Pancreas (tissue), 10 donors: ENCODE data around the gene NEIL3. TPM values are rescaled to one million over a fixed set of nuclear protein-coding genes. Genes with fewer than 3 reads are reported as not detected.

Source experiments
- ATAC-seq, 4 donors: fragments of 200-7000 bp; cut with Tn5 transposase; one replicate each; pipeline versions ENCODE4 v1.8.0 to v1.9.1; 2020; ENCODE audit warnings: mild to moderate bottlenecking in 4 of 4, moderate library complexity in 4 of 4
- DNase-seq, 6 donors: peaks; one replicate each; pipeline ENCODE4 v3.0.0-alpha.2; 2020
- FAIRE-seq: peaks from 2 replicates; lab custom pipeline; 2012; peaks lifted over from hg19 to GRCh38; lab: Jason Lieb, UNC
- H3K27ac ChIP-seq, 4 donors: fragments of 200-600 bp; sonication (generic); 1 replicate in 3 of 4; 2 replicates in 1 of 4; pipeline versions ENCODE4 v1.5.0 to v1.8.0; 2020
- H3K27me3 ChIP-seq, 4 donors: fragments of 200-600 bp; one replicate each; pipeline ENCODE4 v1.8.0; 2021
- H3K36me3 ChIP-seq, 3 donors: fragments of 200-600 bp; sonication (generic) in 1 of 3; one replicate each; pipeline versions ENCODE4 v1.5.0 to v1.8.0; 2020 to 2021
- H3K4me1 ChIP-seq, 3 donors: fragments of 200-600 bp; one replicate each; pipeline ENCODE4 v1.8.0; 2021
- H3K4me3 ChIP-seq, 4 donors: fragments of 200-600 bp; sonication (generic) in 2 of 4; one replicate each; pipeline versions ENCODE4 v1.5.0 to v1.8.0; 2020 to 2021
- H3K9me3 ChIP-seq, 4 donors: fragments of 200-600 bp; one replicate each; pipeline ENCODE4 v1.8.0; 2021
- WGBS, 2 donors: extraction: QIAGEN DNeasy Blood & Tissue Kit; methylation state at CpG; one replicate each; pipeline ENCODE4 v1.1.7; 2013; 5-methylcytosine and 5-hydroxymethylcytosine counted together
- intact Hi-C, 3 donors: fragments of 100-400 bp; cut with DNase I; formaldehyde crosslinking; loops; one replicate each; pipeline versions ENCODE4 v1.11.1 to v1.14.2; 2022
- polyA plus RNA-seq, 2 donors: library from polyadenylated mRNA; stranded (reverse); fragments of 200-250 nt; gene quantifications; one replicate each; pipeline ENCODE4 v1.2.3, GENCODE V29; 2013
- total RNA-seq, 6 donors: library from RNA; stranded (reverse); fragmentation: NEBNext Ultra II Directional in 4 of 6; extraction: Animal tissue kit (Norgen Biotek cat#: 25700) in 4 of 6; gene quantifications; one replicate each; pipeline versions ENCODE4 v1.2.1 to v1.2.4, GENCODE V29; 2021 to 2023
- TF ChIP-seq, protein P1 (sequence below), 4 donors: fragments of 200-600 bp; sonication (generic) in 3 of 4; IDR thresholded peaks; one replicate each; pipeline versions ENCODE4 v1.5.0 to v1.8.0; 2021; ENCODE audit warnings: antibody characterized with exemption in 4 of 4
- donor health status: healthy with polysubstance abuse.
- donor health status: DM: no; HTN: no; CAD: no; lungs with moderate emphysema.
- donor health status: DM: no; HTN: no; CAD: no.
- donor health status: control.
- donor health status: control.
- donor health status: Bipolar disorder and iron deficiency.
- donor health status: DM: yes; HTN: yes; CAD: no.
- donor health status: DM: no; HTN: no; CAD: no.
- donor health status: DM: no; HTN: no; CAD: no.
- donor health status: DM: yes; HTN: yes; CAD: no.

The NEIL3 gene
- total and polyA plus RNA-seq, 8 donors, result 0.09 to 0.25 (median 0.18) TPM; not detected in 5

DNA sequence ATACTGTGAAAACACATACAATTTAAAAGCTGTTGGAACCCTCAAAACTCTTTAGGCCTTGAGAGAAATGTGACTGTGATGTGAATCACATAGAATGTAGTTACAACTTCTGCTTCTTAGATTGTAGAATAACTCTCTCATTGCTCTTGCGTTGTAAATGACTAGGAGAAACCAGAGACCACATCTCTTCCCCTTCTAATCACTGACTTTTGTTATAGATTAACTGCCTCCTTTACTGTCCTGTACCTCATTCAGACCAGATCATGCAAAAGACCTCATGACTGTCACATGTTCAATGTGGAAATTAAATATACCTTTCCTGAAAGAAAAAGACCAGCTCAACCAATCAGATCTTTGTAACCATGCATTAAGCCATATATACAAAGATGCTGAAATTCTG, 43.2 kb upstream of the NEIL3 start:
- no peak for ATAC-seq
- WGBS, 2 donors, result 83 to 85% methylated on average over 1 of the region's 1 CpG
- Histone ChIP-seq H3K4me3 (no peak overlapping the region), H3K9me3 (no peaks in the 10 kb centered on the region), H3K27ac (no peak overlapping the region), H3K36me3 (no peaks in the 10 kb centered on the region), H3K4me1 (no peaks in the 10 kb centered on the region), H3K27me3 (no peaks in the 10 kb centered on the region)
- TF ChIP-seq, protein P1, sequence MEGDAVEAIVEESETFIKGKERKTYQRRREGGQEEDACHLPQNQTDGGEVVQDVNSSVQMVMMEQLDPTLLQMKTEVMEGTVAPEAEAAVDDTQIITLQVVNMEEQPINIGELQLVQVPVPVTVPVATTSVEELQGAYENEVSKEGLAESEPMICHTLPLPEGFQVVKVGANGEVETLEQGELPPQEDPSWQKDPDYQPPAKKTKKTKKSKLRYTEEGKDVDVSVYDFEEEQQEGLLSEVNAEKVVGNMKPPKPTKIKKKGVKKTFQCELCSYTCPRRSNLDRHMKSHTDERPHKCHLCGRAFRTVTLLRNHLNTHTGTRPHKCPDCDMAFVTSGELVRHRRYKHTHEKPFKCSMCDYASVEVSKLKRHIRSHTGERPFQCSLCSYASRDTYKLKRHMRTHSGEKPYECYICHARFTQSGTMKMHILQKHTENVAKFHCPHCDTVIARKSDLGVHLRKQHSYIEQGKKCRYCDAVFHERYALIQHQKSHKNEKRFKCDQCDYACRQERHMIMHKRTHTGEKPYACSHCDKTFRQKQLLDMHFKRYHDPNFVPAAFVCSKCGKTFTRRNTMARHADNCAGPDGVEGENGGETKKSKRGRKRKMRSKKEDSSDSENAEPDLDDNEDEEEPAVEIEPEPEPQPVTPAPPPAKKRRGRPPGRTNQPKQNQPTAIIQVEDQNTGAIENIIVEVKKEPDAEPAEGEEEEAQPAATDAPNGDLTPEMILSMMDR (IDR thresholded peaks at IDR 0.05), result no peak
- FAIRE-seq, result no peak
- no peak for DNase-seq
- intact Hi-C loops, result no loop called here

DNA sequence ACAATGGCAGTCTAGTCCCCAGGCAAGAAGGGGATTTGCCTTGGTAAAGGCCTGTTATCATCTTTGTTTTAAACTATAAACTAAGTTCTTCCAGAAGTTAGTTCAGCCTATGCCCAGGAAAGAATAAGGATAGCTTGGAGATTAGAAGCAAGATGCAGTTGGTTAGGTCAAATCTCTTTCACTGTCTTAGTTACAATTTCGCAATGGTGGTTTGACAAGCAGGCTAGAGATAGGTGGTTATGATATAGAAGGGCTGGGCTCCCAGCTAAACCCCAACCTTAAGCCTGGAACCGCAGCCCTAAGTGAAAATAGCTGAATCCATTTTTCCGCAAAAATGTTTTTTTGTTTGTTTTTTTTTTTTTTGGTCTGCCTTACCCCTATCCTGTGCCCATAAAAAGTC, 41.8 kb upstream of the NEIL3 start:
- Histone ChIP-seq H3K4me1 (no peaks in the 10 kb centered on the region), H3K9me3 (no peaks in the 10 kb centered on the region), H3K36me3 (no peaks in the 10 kb centered on the region), H3K27me3 (no peaks in the 10 kb centered on the region), H3K27ac (no peak overlapping the region), H3K4me3 (no peak overlapping the region)
- FAIRE-seq (no peak), DNase-seq (no peak), ATAC-seq (no peak)
- intact Hi-C loops, result no loop called here
- TF ChIP-seq, protein P1 (IDR thresholded peaks at IDR 0.05), result no peak
- WGBS, 2 donors, result 69 to 78% methylated on average over 3 of the region's 3 CpGs

DNA sequence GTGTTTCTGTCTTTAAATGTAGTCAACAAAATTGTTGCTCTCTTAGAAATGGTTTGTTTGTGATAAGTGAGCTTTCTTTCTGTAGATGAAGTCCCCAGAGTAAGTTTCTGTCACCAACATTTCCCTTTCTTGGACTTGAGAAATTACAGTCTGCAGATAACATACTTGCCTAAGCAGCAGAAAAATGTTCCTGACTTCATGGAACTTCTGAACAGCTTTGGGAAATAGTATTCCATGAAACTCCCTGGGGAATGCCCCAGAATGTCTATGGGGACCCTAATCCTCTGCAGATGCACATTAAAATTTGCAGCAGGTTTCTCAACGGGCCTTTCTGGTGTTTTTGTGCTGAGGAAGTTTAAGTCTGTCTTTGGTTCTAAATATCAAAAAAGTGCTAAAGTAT, 38.6 kb upstream of the NEIL3 start:
- WGBS, 2 donors, result 65% methylated on average over 1 of the region's 1 CpG
- TF ChIP-seq, protein P1 (IDR thresholded peaks at IDR 0.05), result no peak
- H3K27me3 ChIP-seq, result no peaks in the 10 kb centered on the region
- FAIRE-seq (no peak), DNase-seq (no peak), ATAC-seq (no peak)
- H3K36me3 ChIP-seq, result no peaks in the 10 kb centered on the region
- H3K9me3 ChIP-seq, result no peaks in the 10 kb centered on the region
- no peaks in the 10 kb centered on the region for H3K4me1 ChIP-seq
- intact Hi-C loops, result no loop called here
- no peak overlapping the region for H3K27ac ChIP-seq
- H3K4me3 ChIP-seq, result no peak overlapping the region

DNA sequence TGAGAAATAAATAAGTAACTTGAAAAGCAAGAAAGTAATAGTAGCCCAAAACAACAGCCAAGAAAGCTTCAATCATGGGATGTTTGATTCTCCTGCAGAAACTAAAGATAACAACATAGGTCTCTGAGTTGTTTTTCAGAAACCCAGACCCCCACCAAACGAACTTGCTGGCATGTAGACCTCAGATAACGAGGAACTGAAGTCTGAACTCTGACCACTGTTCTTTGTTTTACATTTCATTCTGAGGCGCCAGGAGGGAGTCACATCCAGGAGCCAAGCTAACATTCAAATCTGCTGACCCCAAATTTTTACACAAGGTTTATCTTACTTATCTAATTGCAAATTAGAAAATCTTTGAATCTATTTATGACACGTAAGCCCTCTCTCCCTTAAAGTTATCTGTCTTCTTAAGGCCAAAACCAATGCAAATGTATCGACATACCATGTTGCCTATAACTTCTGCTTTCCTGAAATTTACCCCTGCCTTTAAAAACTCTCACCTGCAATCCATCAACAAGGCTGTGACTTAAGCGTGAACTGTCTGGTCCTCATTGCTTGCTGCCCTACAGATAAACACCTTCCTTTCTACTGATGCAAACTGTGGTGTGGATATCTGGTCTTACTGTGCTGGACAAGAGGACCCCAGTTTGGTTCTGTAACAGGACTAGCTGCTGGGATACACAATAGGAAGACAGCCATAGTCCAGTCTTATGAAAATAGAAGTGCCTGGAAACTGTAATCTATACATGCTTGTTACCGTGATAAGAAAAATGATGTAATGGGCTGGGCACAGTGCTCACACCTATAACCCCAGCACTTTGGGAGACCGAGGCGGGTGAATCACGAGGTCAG, 37.5 kb upstream of the NEIL3 start:
- Histone ChIP-seq H3K4me3 (no peak overlapping the region), H3K27me3 (no peaks in the 10 kb centered on the region), H3K9me3 (no peaks in the 10 kb centered on the region), H3K36me3 (no peaks in the 10 kb centered on the region), H3K27ac (no peak overlapping the region), H3K4me1 (no peaks in the 10 kb centered on the region)
- ATAC-seq (no peak), FAIRE-seq (no peak), DNase-seq (no peak)
- intact Hi-C loops, result no loop called here
- TF ChIP-seq, protein P1 (IDR thresholded peaks at IDR 0.05), result no peak
- WGBS, 2 donors, result 58 to 62% methylated on average over 10 of the region's 10 CpGs

DNA sequence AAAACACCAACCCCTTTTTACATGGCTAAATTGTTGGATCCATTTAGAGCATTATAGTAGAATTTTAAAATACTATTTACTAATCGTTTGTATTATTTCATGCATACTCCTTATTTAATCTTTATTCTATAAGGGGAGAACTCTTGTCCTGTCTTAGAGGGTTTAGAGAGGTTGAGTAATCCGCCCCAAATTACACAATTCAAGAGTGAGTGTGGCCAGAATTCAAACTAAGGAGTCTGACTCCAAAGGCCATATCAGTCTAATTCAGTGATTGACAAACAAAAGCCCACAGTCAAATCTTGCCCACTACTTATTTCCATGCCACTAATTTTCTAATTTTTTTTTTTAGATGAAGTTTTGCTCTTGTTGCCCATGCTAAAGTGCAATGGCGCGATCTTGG, 33.7 kb upstream of the NEIL3 start:
- intact Hi-C loops, result no loop called here

More for the DNA sequence above, 33.7 kb upstream of the NEIL3 start:
- Histone ChIP-seq H3K4me1 (no peaks in the 10 kb centered on the region), H3K36me3 (no peaks in the 10 kb centered on the region), H3K9me3 (no peaks in the 10 kb centered on the region), H3K27me3 (no peaks in the 10 kb centered on the region), H3K4me3 (no peak overlapping the region), H3K27ac (no peak overlapping the region)
- no peak for ATAC-seq
- WGBS, 2 donors, result 66 to 70% methylated on average over 4 of the region's 4 CpGs
- DNase-seq, result no peak
- FAIRE-seq, result no peak
- TF ChIP-seq, protein P1 (IDR thresholded peaks at IDR 0.05), result no peak
